Measurements from ENCODE around the gene KPTN.

Gene KPTN

DNA sequence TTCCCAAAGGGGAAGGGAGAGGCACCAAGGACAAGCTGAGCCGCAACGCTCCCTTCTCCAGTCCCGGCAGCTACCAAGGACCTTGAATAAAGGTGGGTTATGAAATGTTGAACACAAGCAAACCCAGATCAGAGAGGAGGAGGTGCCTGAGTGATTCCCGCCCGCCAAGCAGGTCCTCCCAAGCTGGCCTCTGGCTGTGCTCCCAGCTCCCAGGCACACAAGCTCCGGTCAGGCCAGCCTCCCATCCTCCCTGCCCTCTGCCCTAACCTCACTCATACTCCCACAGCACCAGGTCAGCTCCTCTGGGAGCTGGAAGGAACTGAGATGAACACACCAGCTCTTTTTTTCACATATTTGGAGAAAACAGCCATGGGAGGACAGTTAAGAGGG, 27.1 kb upstream of the KPTN start:
- TF ChIP-seq, protein P1, sequence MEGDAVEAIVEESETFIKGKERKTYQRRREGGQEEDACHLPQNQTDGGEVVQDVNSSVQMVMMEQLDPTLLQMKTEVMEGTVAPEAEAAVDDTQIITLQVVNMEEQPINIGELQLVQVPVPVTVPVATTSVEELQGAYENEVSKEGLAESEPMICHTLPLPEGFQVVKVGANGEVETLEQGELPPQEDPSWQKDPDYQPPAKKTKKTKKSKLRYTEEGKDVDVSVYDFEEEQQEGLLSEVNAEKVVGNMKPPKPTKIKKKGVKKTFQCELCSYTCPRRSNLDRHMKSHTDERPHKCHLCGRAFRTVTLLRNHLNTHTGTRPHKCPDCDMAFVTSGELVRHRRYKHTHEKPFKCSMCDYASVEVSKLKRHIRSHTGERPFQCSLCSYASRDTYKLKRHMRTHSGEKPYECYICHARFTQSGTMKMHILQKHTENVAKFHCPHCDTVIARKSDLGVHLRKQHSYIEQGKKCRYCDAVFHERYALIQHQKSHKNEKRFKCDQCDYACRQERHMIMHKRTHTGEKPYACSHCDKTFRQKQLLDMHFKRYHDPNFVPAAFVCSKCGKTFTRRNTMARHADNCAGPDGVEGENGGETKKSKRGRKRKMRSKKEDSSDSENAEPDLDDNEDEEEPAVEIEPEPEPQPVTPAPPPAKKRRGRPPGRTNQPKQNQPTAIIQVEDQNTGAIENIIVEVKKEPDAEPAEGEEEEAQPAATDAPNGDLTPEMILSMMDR (IDR thresholded peaks at IDR 0.05; ENCODE audit: insufficient read depth, low read length, poor library complexity, severe bottlenecking) = no peak
- Histone ChIP-seq H3K36me3 (ENCODE audit: control insufficient read depth, insufficient read depth, low read length) (peaks cover 16% of the 10 kb centered on the region), H3K27me3 (replicated peaks; ENCODE audit: control insufficient read depth, insufficient read depth, low read length) (no peaks in the 10 kb centered on the region), H3K4me3 (replicated peaks; ENCODE audit: low read depth, low read length) (no peak overlapping the region)
- DNase-seq (ENCODE audit: extremely low read depth, insufficient read length) = no peak

DNA sequence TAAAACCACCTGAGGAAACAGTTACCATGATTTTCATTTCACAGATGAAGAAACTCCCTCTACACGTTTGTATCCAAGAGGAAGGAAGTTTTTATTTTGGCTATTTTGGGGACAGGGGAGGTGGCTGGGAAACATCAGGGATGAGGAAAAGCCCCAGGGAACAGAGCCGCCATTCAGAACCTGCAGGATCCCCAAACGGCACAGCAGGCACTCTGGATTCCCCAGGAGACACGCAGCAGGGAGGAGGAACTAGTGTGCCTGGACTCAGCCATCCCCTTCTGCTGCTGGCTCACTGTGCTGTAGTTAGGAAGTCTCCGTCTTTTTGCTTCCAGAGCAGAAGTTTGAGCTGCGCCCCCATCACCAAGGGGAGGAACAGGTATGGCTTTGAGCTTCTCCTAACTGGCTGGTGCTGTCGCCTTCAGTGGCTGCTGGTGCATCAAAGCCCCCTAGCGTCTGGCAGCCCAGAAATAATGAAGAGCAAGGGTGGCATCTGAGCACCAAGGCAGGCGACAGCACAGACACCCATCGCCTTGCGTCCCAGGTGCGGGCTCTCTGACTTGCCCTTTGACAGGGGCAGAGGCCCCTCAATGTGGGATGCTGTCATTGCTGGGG, 26.6 kb upstream of the KPTN start:
- Histone ChIP-seq H3K36me3 (ENCODE audit: control insufficient read depth, insufficient read depth, low read length) (peaks cover 16% of the 10 kb centered on the region), H3K4me3 (replicated peaks; ENCODE audit: low read depth, low read length) (no peak overlapping the region), H3K27me3 (replicated peaks; ENCODE audit: control insufficient read depth, insufficient read depth, low read length) (no peaks in the 10 kb centered on the region)
- no peak for DNase-seq (ENCODE audit: extremely low read depth, insufficient read length)
- TF ChIP-seq, protein P1 (IDR thresholded peaks at IDR 0.05; ENCODE audit: insufficient read depth, low read length, poor library complexity, severe bottlenecking) = no peak

DNA sequence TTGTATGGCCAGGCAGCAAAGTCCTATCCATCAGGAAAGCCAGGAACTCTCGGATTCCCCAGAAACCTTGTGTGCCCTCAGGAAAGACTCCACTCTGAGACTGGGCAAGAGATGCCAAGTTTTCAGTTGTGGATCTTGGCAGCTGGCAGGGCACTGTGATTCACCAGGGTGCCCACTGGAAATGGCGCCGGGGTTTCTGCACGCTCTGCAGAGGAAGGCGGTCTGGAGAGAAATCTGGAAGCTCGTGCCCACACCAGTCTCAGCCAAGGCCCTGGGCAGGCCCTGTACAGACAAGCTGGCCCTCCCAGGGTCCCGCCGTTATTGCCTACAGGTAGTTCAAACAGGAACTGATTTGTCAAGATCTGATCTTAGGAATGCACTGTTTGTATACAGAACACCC, 26.0 kb upstream of the KPTN start:
- TF ChIP-seq, protein P1 (IDR thresholded peaks at IDR 0.05; ENCODE audit: insufficient read depth, low read length, poor library complexity, severe bottlenecking) = no peak
- Histone ChIP-seq H3K36me3 (ENCODE audit: control insufficient read depth, insufficient read depth, low read length) (peaks cover 16% of the 10 kb centered on the region), H3K27me3 (replicated peaks; ENCODE audit: control insufficient read depth, insufficient read depth, low read length) (no peaks in the 10 kb centered on the region)

DNA sequence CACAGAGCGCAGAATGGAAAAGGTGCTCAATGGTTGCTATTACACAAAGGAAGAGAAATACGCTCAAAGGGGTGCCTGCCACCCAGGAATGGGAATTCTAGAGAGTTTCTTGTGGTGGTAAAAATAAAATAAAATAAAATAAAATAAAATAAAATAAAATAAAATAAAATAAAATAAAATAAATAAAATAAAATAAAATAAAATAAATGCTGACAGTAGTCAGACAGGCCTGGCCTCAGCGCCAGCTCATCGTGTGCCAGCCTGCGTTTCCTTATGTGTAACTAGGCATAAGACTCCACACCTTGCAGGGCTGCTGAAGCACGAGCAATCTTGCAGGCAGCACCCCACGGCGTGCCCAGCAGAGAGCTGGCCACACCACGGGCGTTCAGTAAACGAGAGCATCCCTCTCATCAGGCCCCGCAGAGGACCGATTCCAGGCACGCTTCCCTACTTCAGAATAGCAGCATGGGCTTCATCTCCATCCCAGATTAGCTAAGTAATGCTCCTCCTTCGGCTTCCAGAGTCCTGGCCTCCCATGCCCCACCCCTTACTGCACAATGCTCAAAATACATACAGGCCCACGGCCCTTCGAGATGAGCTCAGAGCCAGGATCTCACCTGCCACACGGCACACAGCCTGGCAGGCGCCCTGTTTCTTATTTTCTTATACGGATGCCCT, 25.3 kb upstream of the KPTN start:
- peaks cover 16% of the 10 kb centered on the region for H3K36me3 ChIP-seq (ENCODE audit: control insufficient read depth, insufficient read depth, low read length)
- TF ChIP-seq, protein P1 (IDR thresholded peaks at IDR 0.05; ENCODE audit: insufficient read depth, low read length, poor library complexity, severe bottlenecking) = no peak
- no peaks in the 10 kb centered on the region for H3K27me3 ChIP-seq (replicated peaks; ENCODE audit: control insufficient read depth, insufficient read depth, low read length)
- DNase-seq (ENCODE audit: extremely low read depth, insufficient read length) = no peak
- H3K4me3 ChIP-seq (replicated peaks; ENCODE audit: low read depth, low read length) = no peak overlapping the region

More for the DNA sequence above, 26.0 kb upstream of the KPTN start:
- no peak overlapping the region for H3K4me3 ChIP-seq (replicated peaks; ENCODE audit: low read depth, low read length)
- no peak for DNase-seq (ENCODE audit: extremely low read depth, insufficient read length)

DNA sequence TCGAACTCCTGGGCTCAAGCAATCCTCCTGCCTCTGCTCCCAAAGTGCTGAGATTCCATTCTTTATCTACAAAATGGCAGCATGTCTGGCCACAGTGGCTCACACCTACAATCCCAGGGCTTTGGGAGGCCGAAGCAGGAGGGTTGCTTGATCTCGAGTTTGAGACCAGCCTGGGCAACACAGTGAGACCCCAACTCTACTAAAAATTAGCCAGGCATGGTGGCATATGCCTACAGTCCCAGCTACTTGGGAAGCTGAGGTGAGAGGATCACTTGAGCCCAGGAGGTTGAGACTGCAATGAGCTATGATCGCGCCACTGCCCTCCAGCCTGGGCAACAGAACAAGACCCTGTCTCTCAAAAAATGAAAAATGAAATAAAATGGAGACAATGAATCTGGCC, 24.7 kb upstream of the KPTN start:
- TF ChIP-seq, protein P1 (IDR thresholded peaks at IDR 0.05; ENCODE audit: insufficient read depth, low read length, poor library complexity, severe bottlenecking) = no peak
- no peak overlapping the region for H3K4me3 ChIP-seq (replicated peaks; ENCODE audit: low read depth, low read length)
- DNase-seq (ENCODE audit: extremely low read depth, insufficient read length) = no peak
- no peaks in the 10 kb centered on the region for H3K27me3 ChIP-seq (replicated peaks; ENCODE audit: control insufficient read depth, insufficient read depth, low read length)
- H3K36me3 ChIP-seq (ENCODE audit: control insufficient read depth, insufficient read depth, low read length) = peaks cover 18% of the 10 kb centered on the region
